CD4-positive, alpha-beta T cell treated with Interleukin-4 for 4 hours (primary cell): ENCODE data around the gene PLCB1.

Source experiments
- DNase-seq: peaks from one replicate; pipeline ENCODE4 v3.0.0-alpha.2; 2020

The PLCB1 gene

DNA sequence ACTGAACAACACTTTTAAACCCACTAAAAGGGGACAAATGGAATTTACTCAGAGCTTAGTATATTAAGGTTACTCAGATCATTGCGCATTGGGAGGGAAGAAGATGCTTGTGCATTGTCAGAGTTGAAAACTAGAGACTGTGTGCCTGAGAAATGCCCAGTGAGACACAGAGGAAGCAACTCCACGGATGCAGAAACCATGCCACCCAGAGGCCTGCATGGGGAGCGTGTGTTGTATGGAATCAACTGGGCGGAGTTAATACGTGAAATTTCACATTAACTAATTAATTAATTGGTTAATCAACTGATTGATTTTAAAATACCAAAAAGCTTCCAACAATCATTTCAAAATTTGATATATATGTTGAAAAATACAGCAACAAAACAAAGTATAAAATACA is 391.6 kb downstream of the PLCB1 start:
- DNase-seq: no peak

GRCh38 chr20:8524101-8525016 is 392.3 kb downstream of the PLCB1 start:
- no peak for DNase-seq

- no peak for DNase-seq
Observed at GRCh38 chr20:8525017-8525343, 392.9 kb downstream of the PLCB1 start.

DNA sequence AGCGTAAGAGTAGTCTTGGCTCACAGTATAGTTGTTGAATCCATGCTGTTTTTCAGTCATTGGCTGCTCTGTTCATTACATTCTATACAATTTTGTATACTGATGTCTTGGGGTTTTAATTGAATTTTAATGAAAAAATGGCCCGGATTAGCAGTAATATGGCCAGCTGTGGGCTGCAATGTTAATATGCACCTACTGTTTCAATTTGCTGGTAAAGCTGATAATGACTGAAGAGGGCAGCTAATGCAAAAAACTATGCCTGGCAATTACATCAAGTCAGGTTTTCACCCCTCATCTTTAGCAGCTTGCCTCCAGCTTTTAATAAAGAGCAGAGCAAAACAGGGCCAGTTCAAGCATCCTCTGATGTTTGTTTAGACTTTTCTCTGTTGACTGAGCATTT is 394.5 kb downstream of the PLCB1 start:
- no peak for DNase-seq

DNA sequence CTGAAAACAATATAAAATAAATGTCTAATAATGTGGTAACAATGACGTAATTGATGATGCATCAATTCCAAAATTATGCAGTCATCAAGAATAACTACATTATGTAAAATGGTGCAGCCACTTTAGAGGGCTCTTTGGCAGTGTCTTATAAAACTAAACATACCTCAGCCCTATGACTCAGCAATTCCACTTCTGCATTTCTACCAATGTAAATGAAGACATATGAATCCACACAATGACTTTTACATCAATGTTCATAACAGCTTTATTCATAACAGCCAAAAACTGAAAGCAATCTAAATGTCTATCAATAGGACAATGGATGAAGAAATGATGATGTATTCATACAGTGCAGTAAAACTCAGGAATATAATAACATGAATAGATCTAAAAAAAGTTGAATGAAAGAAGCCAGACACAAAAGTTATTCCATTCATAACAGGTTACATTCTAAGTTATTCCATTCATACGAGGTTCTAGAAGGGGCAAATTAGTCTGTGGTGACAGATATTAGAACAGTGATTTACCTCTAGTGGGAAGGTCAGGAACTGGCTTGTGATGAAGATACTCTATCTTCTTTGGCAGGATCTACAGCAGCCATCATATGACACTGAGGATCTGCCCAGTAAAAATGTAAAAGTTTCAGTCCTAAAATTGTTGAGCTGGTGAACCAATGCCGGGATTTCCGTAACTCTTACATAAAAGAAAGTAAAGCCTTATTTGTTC is 396.1 kb downstream of the PLCB1 start:
- DNase-seq: peak; percentile 13

DNA sequence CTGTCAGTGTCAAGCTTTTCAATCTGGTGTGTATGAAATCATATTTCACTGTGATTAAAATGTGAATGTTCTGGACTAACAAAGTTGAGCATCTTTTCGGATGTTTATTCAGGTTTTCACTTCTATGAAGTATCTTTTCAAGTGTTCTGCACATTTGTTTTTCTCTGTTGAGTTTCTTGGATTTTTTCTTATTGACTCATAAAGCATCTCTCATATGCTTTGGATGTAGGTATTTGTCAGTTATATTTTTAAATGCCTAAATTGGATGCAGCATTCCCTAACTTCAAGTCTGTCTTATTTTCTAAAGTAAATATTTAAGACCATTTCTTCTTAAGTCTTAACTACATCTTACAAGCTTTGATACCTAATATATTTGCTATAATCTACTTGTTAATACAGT is 398.0 kb downstream of the PLCB1 start:
- DNase-seq: no peak

DNA sequence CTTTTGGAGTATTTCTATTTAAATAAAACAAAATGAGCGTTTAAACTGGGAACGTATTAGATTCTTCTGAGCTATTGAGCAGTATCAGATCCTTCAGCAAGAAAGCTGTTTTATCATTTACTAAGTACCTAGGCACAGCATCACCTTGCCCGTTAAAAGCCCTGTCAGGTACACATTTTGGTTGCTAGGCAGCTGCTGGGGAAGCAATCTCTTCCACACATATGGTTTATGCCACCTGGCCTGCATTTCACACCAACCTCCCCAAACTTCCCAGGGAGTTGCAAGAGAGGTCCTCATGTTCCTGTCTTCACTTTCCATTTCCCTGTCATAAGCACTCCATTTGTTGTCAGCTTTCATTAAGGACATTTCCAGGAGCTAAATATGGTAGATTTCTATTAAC is 400.1 kb downstream of the PLCB1 start:
- no peak for DNase-seq

DNA sequence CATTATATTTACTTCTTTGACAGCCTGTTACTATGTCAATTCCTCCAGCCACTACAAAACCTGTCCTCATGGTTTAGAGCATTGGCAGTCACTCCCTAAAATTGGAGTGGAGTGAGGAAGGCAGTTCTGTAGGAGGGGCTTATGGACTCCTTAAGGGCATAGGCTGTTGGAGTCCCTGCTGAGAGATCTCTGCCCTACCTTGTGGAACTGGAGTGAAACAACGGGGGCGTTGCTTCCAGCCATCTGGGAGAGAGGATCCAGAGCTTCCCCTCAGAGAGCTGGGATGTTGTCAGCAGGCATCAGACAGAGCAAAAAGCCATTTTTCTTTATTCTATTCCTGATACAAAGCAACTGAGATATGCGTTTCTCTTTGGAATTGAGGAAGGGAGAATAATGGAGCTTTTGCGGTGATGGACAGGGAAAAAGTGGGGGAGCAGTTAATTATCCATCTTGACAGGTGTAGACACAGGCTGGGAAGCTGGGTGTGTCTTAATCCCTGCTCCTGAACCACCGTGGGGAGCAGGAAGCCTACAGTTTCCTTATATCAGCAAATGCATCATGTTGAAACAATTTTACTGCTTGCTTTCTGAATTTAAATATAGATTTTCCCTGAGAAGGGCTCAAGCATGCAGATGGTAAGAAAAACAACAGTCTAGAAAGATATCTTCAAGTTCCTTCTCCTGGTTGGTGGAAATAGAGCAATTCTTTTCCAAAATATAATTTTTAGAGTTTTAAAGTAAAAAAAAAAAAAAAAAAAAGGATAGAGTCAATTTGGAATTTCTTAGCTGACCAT is 402.5 kb downstream of the PLCB1 start:
- DNase-seq: no peak

GRCh38 chr20:8535403-8536261 is 403.6 kb downstream of the PLCB1 start:
- no peak for DNase-seq

GRCh38 chr20:8536262-8536618 is 404.2 kb downstream of the PLCB1 start:
- DNase-seq: no peak

DNA sequence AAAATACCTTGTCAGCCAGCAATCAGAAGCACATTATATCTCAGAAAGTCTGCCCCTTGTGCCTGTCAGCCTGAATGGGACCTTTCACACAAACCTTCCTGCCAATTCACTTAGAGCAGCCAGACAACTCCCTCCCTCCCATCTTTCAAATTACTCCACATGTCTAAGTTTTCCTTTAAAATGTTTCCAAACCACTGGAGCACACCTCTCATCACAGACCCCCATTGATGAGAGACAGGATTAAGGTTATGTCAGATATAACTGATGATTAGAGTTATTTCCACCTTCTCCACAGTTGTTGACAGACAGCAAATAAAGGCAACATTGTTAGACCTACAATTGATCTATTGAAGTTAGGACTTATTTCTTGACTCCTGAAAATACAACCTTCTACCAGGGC is 408.4 kb downstream of the PLCB1 start:
- DNase-seq: no peak

DNA sequence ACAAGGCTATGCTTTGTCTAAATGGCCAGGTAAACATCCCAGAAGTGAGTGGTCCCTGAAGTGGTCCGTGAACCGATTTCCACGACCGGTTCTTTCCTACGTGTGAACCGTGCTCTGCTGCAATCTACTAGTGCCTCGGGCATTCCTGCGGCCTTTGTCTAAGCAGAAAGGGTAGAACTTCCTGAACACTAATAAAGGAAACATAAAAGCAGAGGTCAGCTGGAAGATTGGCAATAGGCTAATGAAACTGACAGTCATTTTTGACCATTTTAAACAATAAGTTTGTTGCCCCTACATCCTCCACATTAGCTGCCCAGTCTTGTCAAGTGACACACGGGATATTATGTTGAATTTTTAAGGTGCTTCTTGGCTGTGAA is 410.0 kb downstream of the PLCB1 start:
- DNase-seq: no peak

GRCh38 chr20:8545212-8545611 is 413.1 kb downstream of the PLCB1 start:
- no peak for DNase-seq

DNA sequence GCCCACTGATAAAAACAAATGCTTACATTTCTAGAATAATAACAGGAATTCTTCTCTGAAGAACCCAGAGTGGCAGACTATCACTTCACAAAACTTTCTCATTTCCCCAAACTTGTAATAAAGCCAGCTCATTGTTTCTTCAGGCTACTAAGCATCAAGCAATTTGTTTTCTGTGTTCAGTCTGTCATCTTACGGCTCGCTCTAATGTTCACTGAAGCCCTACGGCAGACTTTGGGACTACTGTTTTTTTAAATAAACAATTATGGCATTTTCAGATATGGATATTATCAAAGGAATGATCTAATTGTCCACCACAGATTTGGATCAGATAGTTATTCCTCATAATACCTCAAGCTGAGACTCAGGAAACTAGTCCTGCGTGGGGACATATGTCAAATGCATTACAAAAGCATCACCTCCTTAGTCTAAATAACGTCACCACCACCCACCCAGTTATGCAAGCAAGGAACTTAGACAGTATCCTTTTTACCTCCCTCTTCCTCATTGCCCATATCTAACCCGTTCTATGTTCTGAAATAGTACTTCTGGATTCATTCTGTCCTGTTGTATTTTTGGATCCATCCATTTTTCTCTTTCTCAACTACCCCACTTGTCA is 415.1 kb downstream of the PLCB1 start:
- no peak for DNase-seq

GRCh38 chr20:8547968-8548588 is 416.0 kb downstream of the PLCB1 start:
- no peak for DNase-seq

DNA sequence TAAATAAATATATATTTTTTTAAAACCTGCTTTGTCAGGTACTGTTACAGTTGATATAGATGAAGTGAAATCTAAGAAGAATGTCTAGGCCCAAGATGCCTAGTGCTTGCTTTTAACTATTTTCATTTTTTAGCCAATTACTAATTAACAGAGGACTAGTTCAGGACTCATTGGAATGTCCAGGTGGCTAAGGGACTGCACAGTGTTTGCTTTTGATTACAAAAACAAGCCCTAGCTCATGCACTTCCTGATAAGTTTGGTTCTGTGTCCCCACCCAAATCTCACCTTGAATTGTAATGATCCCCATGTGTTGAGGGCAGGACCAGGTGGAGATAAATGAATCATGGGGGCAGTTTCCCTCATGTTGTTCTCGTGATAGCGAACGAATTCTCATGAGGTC is 417.1 kb downstream of the PLCB1 start:
- DNase-seq: no peak

DNA sequence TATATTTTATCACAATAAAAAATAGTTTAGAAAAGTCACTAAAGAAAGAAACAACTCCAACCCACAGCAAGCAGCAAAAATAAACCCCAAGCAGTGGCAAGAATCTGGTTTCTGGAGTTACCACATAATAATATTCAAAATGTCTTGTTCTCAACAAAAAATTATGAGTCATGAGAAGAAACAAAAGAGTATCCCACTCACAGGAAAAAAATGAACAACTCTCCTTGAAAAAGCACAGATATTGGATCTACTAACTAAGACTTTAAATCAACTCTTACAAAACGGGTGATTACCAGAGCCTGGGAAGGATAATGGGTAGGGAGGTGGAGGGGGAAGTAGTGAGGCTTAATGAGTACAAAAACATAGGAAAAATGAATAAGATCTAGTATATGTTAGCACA is 425.6 kb downstream of the PLCB1 start:
- no peak for DNase-seq

DNA sequence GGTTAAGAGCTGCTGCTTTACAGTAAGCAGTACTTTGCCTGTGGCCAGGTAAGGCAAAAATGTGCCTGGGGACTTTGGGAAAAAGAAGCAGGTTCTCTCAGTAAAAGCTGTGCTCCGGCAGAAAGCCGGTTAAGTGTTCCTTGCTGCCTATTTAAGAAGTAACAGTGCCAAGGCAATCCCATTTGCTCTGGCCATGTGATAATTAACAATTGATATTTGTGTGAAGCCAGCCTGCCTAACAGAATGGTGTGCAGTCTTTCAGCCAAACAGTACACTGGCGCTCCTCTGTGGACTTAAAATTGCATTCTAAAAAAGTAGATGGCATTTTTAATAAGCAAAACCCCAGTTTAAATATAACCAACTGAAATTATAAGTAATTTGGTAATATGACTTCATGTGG is 430.3 kb downstream of the PLCB1 start:
- no peak for DNase-seq

DNA sequence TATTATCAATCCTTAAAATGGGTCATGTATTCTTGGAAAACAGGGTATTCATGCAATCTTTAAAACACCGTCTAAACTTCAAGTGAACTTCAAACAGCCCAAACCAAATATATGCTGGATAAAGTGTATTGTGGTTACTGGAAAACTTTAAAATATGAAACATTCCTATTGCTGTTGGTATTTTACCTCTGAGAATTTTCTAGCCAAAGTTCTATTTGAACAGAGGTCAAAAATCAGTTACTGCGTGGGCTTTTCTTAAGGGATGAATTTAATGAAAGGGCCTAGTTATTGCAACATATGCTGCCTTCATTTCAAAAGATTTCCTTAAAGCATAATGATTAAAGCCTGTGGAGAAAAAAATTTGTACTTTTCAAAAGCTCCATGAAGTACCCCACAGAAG is 436.0 kb downstream of the PLCB1 start:
- DNase-seq: no peak

- no peak for DNase-seq
Observed at GRCh38 chr20:8569766-8570165, 437.7 kb downstream of the PLCB1 start.

- no peak for DNase-seq
Observed at GRCh38 chr20:8571611-8572010, 439.5 kb downstream of the PLCB1 start.

- DNase-seq: no peak
Observed at GRCh38 chr20:8573686-8574085, 441.6 kb downstream of the PLCB1 start.
